NCI-H1417 (cell line): Measurements from ENCODE around the gene PPCS.
"Not testable (repeated sequence)": the region's sequence is repeated elsewhere in the genome, so short reads cannot be mapped to it uniquely, and the experiment has no call there.

Experiments
- DNase-seq, 3 experiments: peaks; one replicate each; lab custom pipeline; 2025; lab: John Stamatoyannopoulos, UW

Gene PPCS

GRCh38 chr1:42453386-42453785, 3.0 kb upstream of the PPCS start:
- DNase-seq, result no peak

- no peak for DNase-seq
These were observed 1.9 kb upstream of the PPCS start for GRCh38 chr1:42454403-42454802.

GRCh38 chr1:42456754-42457089, 379 bp downstream of the PPCS start:
- peak in 2 of 3 experiments; percentile 25 to 87 for DNase-seq

GRCh38 chr1:42461196-42461595, 4.9 kb downstream of the PPCS start:
- DNase-seq, result no peak

- peak; percentile 98 to 100 (median 99) for DNase-seq
These were observed 6.8 kb downstream of the PPCS start, which contains the start of gene CCDC30 for GRCh38 chr1:42462828-42463763. Gene CCDC30, plus strand, starts transcription at chr1:42463286. Its CDS starts 17,266 bp downstream, at chr1:42480552.

GRCh38 chr1:42463921-42464320, 7.6 kb downstream of the PPCS start:
- DNase-seq, result no peak

GRCh38 chr1:42466030-42466429, 9.7 kb downstream of the PPCS start:
- DNase-seq, result no peak

- DNase-seq, result no peak
These were observed 13.4 kb downstream of the PPCS start for GRCh38 chr1:42469727-42470126.

GRCh38 chr1:42476605-42477004, 20.3 kb downstream of the PPCS start:
- DNase-seq, result no peak

GRCh38 chr1:42477354-42477753, 21.0 kb downstream of the PPCS start:
- DNase-seq, result not testable (repeated sequence)

- no peak for DNase-seq
These were observed 21.4 kb downstream of the PPCS start for GRCh38 chr1:42477775-42478174.

- no peak for DNase-seq
These were observed 23.3 kb downstream of the PPCS start for GRCh38 chr1:42479621-42480020.

- no peak for DNase-seq
These were observed 24.6 kb downstream of the PPCS start for GRCh38 chr1:42480921-42481320.

GRCh38 chr1:42482635-42483153, 26.4 kb downstream of the PPCS start:
- no peak for DNase-seq

- DNase-seq, result peak in 1 of 3 experiments; percentile 6
These were observed 28.0 kb downstream of the PPCS start for GRCh38 chr1:42484382-42484781.

- no peak for DNase-seq
These were observed 33.9 kb downstream of the PPCS start for GRCh38 chr1:42490237-42490636.

GRCh38 chr1:42502031-42502430, 45.7 kb downstream of the PPCS start:
- not testable (repeated sequence) for DNase-seq

- no peak for DNase-seq
These were observed 48.3 kb downstream of the PPCS start for GRCh38 chr1:42504535-42505128.

GRCh38 chr1:42506576-42506975, 50.2 kb downstream of the PPCS start:
- DNase-seq, result no peak
